Measurements from ENCODE around the gene SYNE3. TPM values are rescaled to one million over a fixed set of nuclear protein-coding genes. Genes with fewer than 3 reads are reported as not detected.
A peak's percentile ranks its signal among the peaks of the same experiment; 100 is the strongest.

SYNE3 gene
- total RNA-seq, 1 donor from 2014 or later = 5.3 TPM

GRCh38 chr14:95521001-95521400 is 4.6 kb upstream of the SYNE3 start:
- Histone ChIP-seq H3K36me3 (ENCODE audit: control insufficient read depth, insufficient read depth, low read length) (no peaks in the 10 kb centered on the region), H3K4me3 (ENCODE audit: low read depth, low read length) (no peak overlapping the region), H3K27me3 (ENCODE audit: control insufficient read depth, insufficient read depth, low read length) (no peaks in the 10 kb centered on the region)
- no peak for DNase-seq (ENCODE audit: low read depth)
- FAIRE-seq = no peak
- TF ChIP-seq CTCF (IDR thresholded peaks at IDR 0.05; ENCODE audit: insufficient read depth, low read length, severe bottlenecking) = no peak

- Histone ChIP-seq H3K36me3 (ENCODE audit: control insufficient read depth, insufficient read depth, low read length) (no peaks in the 10 kb centered on the region), H3K27me3 (ENCODE audit: control insufficient read depth, insufficient read depth, low read length) (no peaks in the 10 kb centered on the region), H3K4me3 (ENCODE audit: low read depth, low read length) (no peak overlapping the region)
- FAIRE-seq (no peak), DNase-seq (ENCODE audit: low read depth) (no peak)
- TF ChIP-seq CTCF (IDR thresholded peaks at IDR 0.05; ENCODE audit: insufficient read depth, low read length, severe bottlenecking) = no peak
These were observed 3.9 kb upstream of the SYNE3 start for GRCh38 chr14:95520346-95520745.

- H3K4me3 ChIP-seq (ENCODE audit: low read depth, low read length) = no peak overlapping the region
- no peak for FAIRE-seq
These were observed 3.2 kb upstream of the SYNE3 start for GRCh38 chr14:95519699-95520098.

GRCh38 chr14:95518045-95518751 is 1.7 kb upstream of the SYNE3 start:
- FAIRE-seq = no peak
- peak; percentile 38 for DNase-seq (ENCODE audit: low read depth)
- Histone ChIP-seq H3K27me3 (ENCODE audit: control insufficient read depth, insufficient read depth, low read length) (no peaks in the 10 kb centered on the region), H3K4me3 (ENCODE audit: low read depth, low read length) (no peak overlapping the region), H3K36me3 (ENCODE audit: control insufficient read depth, insufficient read depth, low read length) (no peaks in the 10 kb centered on the region)
- TF ChIP-seq CTCF (IDR thresholded peaks at IDR 0.05; ENCODE audit: insufficient read depth, low read length, severe bottlenecking) = no peak

More at GRCh38 chr14:95519699-95520098, 3.2 kb upstream of the SYNE3 start:
- no peaks in the 10 kb centered on the region for H3K27me3 ChIP-seq (ENCODE audit: control insufficient read depth, insufficient read depth, low read length)
- no peak for TF ChIP-seq CTCF (IDR thresholded peaks at IDR 0.05; ENCODE audit: insufficient read depth, low read length, severe bottlenecking)
- no peaks in the 10 kb centered on the region for H3K36me3 ChIP-seq (ENCODE audit: control insufficient read depth, insufficient read depth, low read length)
- DNase-seq (ENCODE audit: low read depth) = peak; percentile 65

GRCh38 chr14:95515596-95516552 is 576 bp downstream of the SYNE3 start:
- FAIRE-seq (no peak), DNase-seq (ENCODE audit: low read depth) (no peak)
- Histone ChIP-seq H3K36me3 (ENCODE audit: control insufficient read depth, insufficient read depth, low read length) (no peaks in the 10 kb centered on the region), H3K27me3 (ENCODE audit: control insufficient read depth, insufficient read depth, low read length) (no peaks in the 10 kb centered on the region), H3K4me3 (ENCODE audit: low read depth, low read length) (peak overlapping the region; percentile 43)
- peak; percentile 19 for TF ChIP-seq CTCF (IDR thresholded peaks at IDR 0.05; ENCODE audit: insufficient read depth, low read length, severe bottlenecking)

Measured in bronchial epithelial cell (primary cell).